IMR-90 (cell line): Measurements from ENCODE around the gene TREML2. TPM values are rescaled to one million over a fixed set of nuclear protein-coding genes. Genes with fewer than 3 reads are reported as not detected.

Experiments used
- ATAC-seq: fragments of 200-7000 bp; cut with Tn5 transposase; 2 replicates; pipeline ENCODE4 v1.9.1; 2020; ENCODE audit warnings: low read depth, mild to moderate bottlenecking, moderate library complexity
- BruUV-seq: library from RNA; stranded (reverse); fragments of 400-500 nt; replicated peaks from 2 replicates; lab custom pipeline; 2021; lab: Mats Ljungman, UMichigan
- CTCF ChIA-PET: fragments of 300-600 bp; formaldehyde crosslinking; extraction: SDS; loops from one replicate; lab custom pipeline; 2021; ENCODE audit warnings: antibody characterized with exemption; lab: Yijun Ruan, JAX
- POLR2A ChIA-PET: fragments of 300-600 bp; sonication (Branson Sonifier 250); formaldehyde crosslinking; loops from one replicate; lab custom pipeline; 2022; ENCODE audit warnings: antibody characterized with exemption; ENCODE audit not compliant: unreplicated experiment; lab: Charles Lee
- DNase-seq: peaks from one replicate; pipeline ENCODE4 v3.0.0; 2013
- H2AFZ ChIP-seq: replicated peaks from 2 replicates; pipeline ENCODE3; 2013; ENCODE audit warnings: low read length, mild to moderate bottlenecking; ENCODE audit not compliant: poor library complexity
- H2AK5ac ChIP-seq: 2 replicates; pipeline ENCODE4 v1.6.1; 2013; ENCODE audit warnings: low read depth, low read length, inconsistent platforms
- H2AK9ac ChIP-seq: replicated peaks from 2 replicates; pipeline ENCODE3; 2013; ENCODE audit warnings: mild to moderate bottlenecking, low read depth, low read length, moderate library complexity; ENCODE audit not compliant: poor library complexity
- H2BK120ac ChIP-seq: 2 replicates; pipeline ENCODE4 v1.6.1; 2013; ENCODE audit warnings: low read depth, low read length, inconsistent platforms
- H2BK15ac ChIP-seq: 3 replicates; pipeline ENCODE4 v1.6.1; 2013; ENCODE audit warnings: low read depth, low read length, inconsistent platforms
- H2BK20ac ChIP-seq: 2 replicates; pipeline ENCODE4 v1.6.1; 2013; ENCODE audit warnings: low read depth, mild to moderate bottlenecking, inconsistent platforms, low read length, moderate library complexity
- H2BK5ac ChIP-seq: 2 replicates; pipeline ENCODE4 v1.6.1; 2013; ENCODE audit warnings: mild to moderate bottlenecking, low read depth, low read length, inconsistent platforms; ENCODE audit not compliant: poor library complexity, severe bottlenecking
- H3K14ac ChIP-seq: replicated peaks from 2 replicates; pipeline ENCODE4 v1.6.1; 2013; ENCODE audit warnings: low read depth, low read length, inconsistent platforms
- H3K18ac ChIP-seq: 2 replicates; pipeline ENCODE4 v1.6.1; 2013; ENCODE audit warnings: low read depth, low read length, control low read depth
- H3K23ac ChIP-seq: 2 replicates; pipeline ENCODE4 v1.6.1; 2013; ENCODE audit warnings: low read depth, low read length, inconsistent platforms
- H3K27ac ChIP-seq: 2 replicates; pipeline ENCODE4 v1.5.1; 2013; ENCODE audit warnings: mild to moderate bottlenecking, control low read depth, low read length; ENCODE audit not compliant: insufficient read depth
- H3K27me3 ChIP-seq: 2 replicates; pipeline ENCODE4 v1.6.1; 2013; ENCODE audit warnings: low read length; ENCODE audit not compliant: control insufficient read depth, insufficient read depth
- H3K36me3 ChIP-seq: 2 replicates; pipeline ENCODE4 v1.6.1; 2013; ENCODE audit warnings: low read length, mixed read lengths; ENCODE audit not compliant: control insufficient read depth, insufficient read depth
- H3K4ac ChIP-seq: 2 replicates; pipeline ENCODE4 v1.6.1; 2013; ENCODE audit warnings: low read depth, low read length, inconsistent platforms
- H3K4me1 ChIP-seq: 2 replicates; pipeline ENCODE4 v1.6.1; 2013; ENCODE audit warnings: low read length, mixed read lengths; ENCODE audit not compliant: control insufficient read depth, insufficient read depth
- H3K4me2 ChIP-seq: 2 replicates; pipeline ENCODE4 v1.6.1; 2013; ENCODE audit warnings: low read depth, mild to moderate bottlenecking, control low read depth, low read length, moderate library complexity
- H3K4me3 ChIP-seq: 2 replicates; pipeline ENCODE4 v1.5.1; 2013; ENCODE audit warnings: low read depth, mild to moderate bottlenecking, control low read depth, low read length, moderate library complexity; ENCODE audit not compliant: insufficient read depth
- H3K56ac ChIP-seq: 2 replicates; pipeline ENCODE4 v1.6.1; 2013; ENCODE audit warnings: low read length, inconsistent platforms; ENCODE audit not compliant: insufficient read depth; ENCODE audit errors: extremely low read depth
- H3K79me1 ChIP-seq, 2 experiments: 2 replicates each; pipeline ENCODE4 v1.6.1; 2013; ENCODE audit warnings: low read length in 2 of 2, inconsistent platforms in 1 of 2, low read depth in 1 of 2
- H3K9ac ChIP-seq: 2 replicates; pipeline ENCODE4 v1.6.1; 2013; ENCODE audit warnings: low read depth, low read length, control low read depth
- H3K9me1 ChIP-seq: 2 replicates; pipeline ENCODE4 v1.6.1; 2013; ENCODE audit warnings: low read length, inconsistent platforms; ENCODE audit not compliant: insufficient read depth
- H3K9me3 ChIP-seq: 2 replicates; pipeline ENCODE4 v1.6.1; 2013; ENCODE audit warnings: low read length; ENCODE audit not compliant: control insufficient read depth, insufficient read depth
- H4K20me1 ChIP-seq: 2 replicates; pipeline ENCODE4 v1.6.1; 2013; ENCODE audit warnings: low read length, inconsistent platforms; ENCODE audit not compliant: insufficient read depth
- H4K5ac ChIP-seq: 2 replicates; pipeline ENCODE4 v1.6.1; 2013; ENCODE audit warnings: mild to moderate bottlenecking, low read depth, low read length, control low read depth
- H4K8ac ChIP-seq, 2 experiments: 2 replicates each; pipeline ENCODE4 v1.6.1; 2013; ENCODE audit warnings: low read depth in 2 of 2, low read length in 2 of 2, control low read depth in 1 of 2, inconsistent platforms in 1 of 2
- H4K91ac ChIP-seq: 2 replicates; pipeline ENCODE4 v1.6.1; 2013; ENCODE audit warnings: low read depth, low read length, inconsistent platforms; ENCODE audit not compliant: insufficient read depth
- BHLHE40 ChIP-seq: fragments of 150-350 bp; IDR thresholded peaks from 2 replicates; pipeline ENCODE4 v1.6.1; 2016; ENCODE audit warnings: mild to moderate bottlenecking, low read depth, low read length
- CEBPB ChIP-seq: IDR thresholded peaks from 2 replicates; pipeline ENCODE4 v1.6.1; 2012; ENCODE audit warnings: low read depth, low read length, improper control_type of control experiment
- CHD1 ChIP-seq: IDR thresholded peaks from 2 replicates; pipeline ENCODE4 v1.6.1; 2012; ENCODE audit warnings: low read depth, low read length, improper control_type of control experiment
- ELK1 ChIP-seq: fragments of 150-350 bp; IDR thresholded peaks from 2 replicates; pipeline ENCODE4 v1.6.1; 2016; ENCODE audit warnings: low read depth, mild to moderate bottlenecking, low read length, moderate library complexity, borderline replicate concordance
- FOS ChIP-seq: fragments of 150-350 bp; IDR thresholded peaks from 2 replicates; pipeline ENCODE4 v1.6.1; 2016; ENCODE audit warnings: low read depth, low read length
- MAFK ChIP-seq: IDR thresholded peaks from 2 replicates; pipeline ENCODE4 v1.6.1; 2012; ENCODE audit warnings: low read depth, low read length, improper control_type of control experiment
- MAZ ChIP-seq: IDR thresholded peaks from 2 replicates; pipeline ENCODE4 v1.6.1; 2012; ENCODE audit warnings: low read depth, mild to moderate bottlenecking, low read length, improper control_type of control experiment, moderate library complexity, borderline replicate concordance
- MXI1 ChIP-seq: IDR thresholded peaks from 2 replicates; pipeline ENCODE4 v1.6.1; 2012; ENCODE audit warnings: low read depth, mild to moderate bottlenecking, low read length, moderate library complexity, borderline replicate concordance
- NFE2L2 ChIP-seq: fragments of 150-350 bp; IDR thresholded peaks from 2 replicates; pipeline ENCODE4 v1.6.1; 2016; ENCODE audit warnings: low read depth, mild to moderate bottlenecking, low read length
- POLR2A ChIP-seq: IDR thresholded peaks from 2 replicates; pipeline ENCODE4 v1.6.1; 2012; ENCODE audit warnings: mild to moderate bottlenecking, low read depth, low read length
- RAD21 ChIP-seq: IDR thresholded peaks from 2 replicates; pipeline ENCODE4 v1.6.1; 2012; ENCODE audit warnings: low read length, improper control_type of control experiment
- RFX5 ChIP-seq: IDR thresholded peaks from 2 replicates; pipeline ENCODE4 v1.8.0; 2012; ENCODE audit warnings: low read depth, mild to moderate bottlenecking, low read length, moderate library complexity
- SMC3 ChIP-seq: fragments of 150-350 bp; IDR thresholded peaks from 2 replicates; pipeline ENCODE4 v1.6.1; 2016; ENCODE audit warnings: low read depth, mild to moderate bottlenecking, antibody characterized with exemption, low read length, moderate library complexity
- USF2 ChIP-seq: fragments of 150-350 bp; IDR thresholded peaks from 2 replicates; pipeline ENCODE4 v1.6.1; 2017; ENCODE audit warnings: mild to moderate bottlenecking, antibody characterized with exemption, low read length, low read depth
- WGBS, 2 experiments: methylation state at CpG; one replicate each; pipeline versions ENCODE4 v1.1.5 to v1.1.7; 2013; ENCODE audit warnings: missing lambda C conversion rate in 2 of 2; ENCODE audit not compliant: insufficient read length in 1 of 2; ENCODE audit errors: extremely low coverage in 2 of 2; 5-methylcytosine and 5-hydroxymethylcytosine counted together
- dilution Hi-C: fragments of 300-500 bp; cut with HindIII; formaldehyde crosslinking; loops from one replicate; pipeline ENCODE4 v1.14.3; 2018; ENCODE audit warnings: low sequenced_read_pairs; ENCODE audit not compliant: unreplicated experiment
- in situ Hi-C: fragments of 300-500 bp; cut with MboI; formaldehyde crosslinking; loops from 3 replicates; pipeline ENCODE4 v1.14.3; 2019; ENCODE audit warnings: low sequenced_read_pairs, inconsistent platforms, mixed read lengths
- intact Hi-C: fragments of 100-400 bp; cut with micrococcal nuclease; formaldehyde crosslinking; loops from 2 replicates; pipeline ENCODE4 v1.10.0; 2022
- polyA plus RNA-seq, 3 experiments: library from polyadenylated mRNA; depleted of rRNA; stranded (reverse); fragments of >200 nt; gene quantifications; 2 replicates each; pipeline ENCODE4 v1.2.3, GENCODE V29; 2012; ENCODE audit warnings: low replicate concordance in 1 of 3
- total RNA-seq: library from RNA; depleted of rRNA; stranded (reverse); fragments of >200 nt; gene quantifications from 2 replicates; pipeline ENCODE4 v1.2.3, GENCODE V29; 2012
- TF ChIP-seq, protein P1 (sequence below): conservative IDR thresholded peaks from 2 replicates; pipeline ENCODE4 v1.5.1; 2012; ENCODE audit warnings: mild to moderate bottlenecking, low read depth, low read length, improper control_type of control experiment

TREML2 gene
- total and polyA plus RNA-seq, 2 of the 4 experiments (the other 2 are of a cell fraction), result not detected

DNA sequence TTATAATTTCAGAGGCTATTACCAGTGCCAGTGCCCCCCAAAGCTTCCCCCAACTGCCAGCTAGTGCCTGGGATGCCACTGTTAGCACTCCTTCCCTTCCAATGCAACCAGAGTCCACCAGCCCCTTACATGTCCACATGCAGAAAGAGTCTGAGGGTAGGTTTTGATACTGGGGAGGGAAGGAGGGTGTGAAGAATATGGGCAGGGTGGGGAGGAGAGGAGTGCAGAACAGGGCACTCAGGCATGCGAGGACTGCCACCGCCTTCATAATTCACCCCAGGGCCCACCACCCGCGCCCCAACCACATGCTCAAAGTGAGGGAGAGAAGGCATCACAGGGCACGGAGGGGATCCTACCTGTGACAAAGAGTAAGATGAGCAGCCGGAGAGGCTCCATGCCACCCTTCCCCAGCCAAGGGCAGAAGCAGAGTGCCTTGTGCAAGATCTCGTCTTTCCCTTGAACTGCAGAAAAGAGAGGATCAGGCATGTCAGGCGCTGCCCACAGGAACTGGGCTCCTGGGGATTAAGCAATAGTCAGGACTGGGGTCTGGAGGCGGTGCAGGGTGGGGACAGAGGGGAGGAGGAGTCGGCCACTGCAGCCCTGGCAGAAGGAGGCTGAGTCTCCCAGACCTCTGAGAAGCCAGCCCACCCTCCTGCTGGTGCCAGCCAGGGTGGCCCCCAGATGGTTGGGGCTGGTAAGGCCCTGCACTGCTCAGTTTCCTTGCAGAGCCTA lies 38.1 kb downstream of the TREML2 start, which contains the start of gene TREM2:
Gene TREM2 (minus strand): TSS at position 430 of the 732 bp plus-strand sequence. CDS start 34 bp downstream, at position 396.
- no peaks in the 10 kb centered on the region for H3K9me3 ChIP-seq
- no peak for TF ChIP-seq ELK1
- TF ChIP-seq, protein P1, sequence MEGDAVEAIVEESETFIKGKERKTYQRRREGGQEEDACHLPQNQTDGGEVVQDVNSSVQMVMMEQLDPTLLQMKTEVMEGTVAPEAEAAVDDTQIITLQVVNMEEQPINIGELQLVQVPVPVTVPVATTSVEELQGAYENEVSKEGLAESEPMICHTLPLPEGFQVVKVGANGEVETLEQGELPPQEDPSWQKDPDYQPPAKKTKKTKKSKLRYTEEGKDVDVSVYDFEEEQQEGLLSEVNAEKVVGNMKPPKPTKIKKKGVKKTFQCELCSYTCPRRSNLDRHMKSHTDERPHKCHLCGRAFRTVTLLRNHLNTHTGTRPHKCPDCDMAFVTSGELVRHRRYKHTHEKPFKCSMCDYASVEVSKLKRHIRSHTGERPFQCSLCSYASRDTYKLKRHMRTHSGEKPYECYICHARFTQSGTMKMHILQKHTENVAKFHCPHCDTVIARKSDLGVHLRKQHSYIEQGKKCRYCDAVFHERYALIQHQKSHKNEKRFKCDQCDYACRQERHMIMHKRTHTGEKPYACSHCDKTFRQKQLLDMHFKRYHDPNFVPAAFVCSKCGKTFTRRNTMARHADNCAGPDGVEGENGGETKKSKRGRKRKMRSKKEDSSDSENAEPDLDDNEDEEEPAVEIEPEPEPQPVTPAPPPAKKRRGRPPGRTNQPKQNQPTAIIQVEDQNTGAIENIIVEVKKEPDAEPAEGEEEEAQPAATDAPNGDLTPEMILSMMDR, result no peak
- TF ChIP-seq MAFK, result no peak
- TF ChIP-seq MAZ, result no peak
- TF ChIP-seq RFX5, result no peak
- TF ChIP-seq CEBPB, result no peak
- no peak for TF ChIP-seq NFE2L2
- no peak for TF ChIP-seq MXI1
- TF ChIP-seq POLR2A, result no peak
- no peak for TF ChIP-seq USF2
- no peak for TF ChIP-seq CHD1
- no peak for TF ChIP-seq FOS
- no peak for TF ChIP-seq RAD21
- TF ChIP-seq SMC3, result no peak
- no peak for TF ChIP-seq BHLHE40
- no peaks in the 10 kb centered on the region for H3K79me1 ChIP-seq
- intact Hi-C loops (no loop called here), dilution Hi-C loops (no loop called here), in situ Hi-C loops (no loop called here)
- peaks cover 6% of the 10 kb centered on the region; the same call in 1 of the 2 replicates for H3K4me1 ChIP-seq
- no peak within 1 kb of the TSS for H4K5ac ChIP-seq
- H2AK5ac ChIP-seq, result no peak within 1 kb of the TSS
- no peak within 1 kb of the TSS for H4K91ac ChIP-seq
- no peak within 1 kb of the TSS for H4K8ac ChIP-seq
- no peaks in the 10 kb centered on the region for H4K20me1 ChIP-seq
- no peaks in the 10 kb centered on the region for H3K9me1 ChIP-seq
- H2AK9ac ChIP-seq, result no peak within 1 kb of the TSS
- H2BK20ac ChIP-seq, result no peak within 1 kb of the TSS
- peaks cover 5% of the 10 kb centered on the region for H3K27me3 ChIP-seq
- peak within 1 kb of the TSS; percentile 38 for H2AFZ ChIP-seq
- WGBS, 2 experiments, result 48% methylated on average over 5 of the region's 10 CpGs; no CpG with 5 or more reads in 1 of the 2 experiments
- ATAC-seq, result no peak
- H2BK15ac ChIP-seq, result no peak within 1 kb of the TSS
- H3K23ac ChIP-seq, result no peak within 1 kb of the TSS
- H2BK120ac ChIP-seq, result no peak within 1 kb of the TSS
- no peak within 1 kb of the TSS for H3K4ac ChIP-seq
- no TSS peak for BruUV-seq
- POLR2A ChIA-PET, result no interaction called here
- H3K14ac ChIP-seq, result no peak within 1 kb of the TSS
- no peak within 1 kb of the TSS for H3K27ac ChIP-seq
- H3K56ac ChIP-seq, result no peak within 1 kb of the TSS
- no peak within 1 kb of the TSS for H3K4me3 ChIP-seq
- H2BK5ac ChIP-seq, result no peak within 1 kb of the TSS
- DNase-seq, result no peak
- no peak within 1 kb of the TSS for H3K9ac ChIP-seq
- CTCF ChIA-PET, result no interaction called here
- H3K36me3 ChIP-seq, result no peaks in the 10 kb centered on the region
- no peak within 1 kb of the TSS for H3K4me2 ChIP-seq
- no peak within 1 kb of the TSS for H3K18ac ChIP-seq
